A549 (cell line): Measurements from ENCODE around the gene OR9G4. TPM values are rescaled to one million over a fixed set of nuclear protein-coding genes. Genes with fewer than 3 reads are reported as not detected.

Experiments
- ATAC-seq, 2 experiments: fragments of 200-7000 bp in 1 of 2; fragments of >200 bp in 1 of 2; cut with Nextera tagmentation in 1 of 2; cut with Tn5 transposase in 1 of 2; 3 replicates each; pipeline versions ENCODE4 v1.8.0 to v1.9.1; 2018 to 2020; ENCODE audit warnings: mild to moderate bottlenecking in 1 of 2, moderate library complexity in 1 of 2
- CTCF ChIA-PET: fragments of 300-600 bp; sonication (Branson Sonifier 250); formaldehyde crosslinking; extraction: SDS; loops from one replicate; lab custom pipeline; 2021; ENCODE audit warnings: antibody characterized with exemption, inconsistent platforms; lab: Yijun Ruan, JAX
- POLR2A ChIA-PET: fragments of 350-600 bp; formaldehyde crosslinking; extraction: SDS; loops from one replicate; lab custom pipeline; 2021; ENCODE audit warnings: antibody characterized with exemption, inconsistent platforms; lab: Yijun Ruan, JAX
- DNase-seq, 2 experiments: peaks; one replicate each; pipeline versions ENCODE4 v3.0.0 to v3.0.0-alpha.2; 2011 to 2016; ENCODE audit warnings: low read depth in 1 of 2, low spot score in 1 of 2
- FAIRE-seq: peaks from 2 replicates; lab custom pipeline; 2011; peaks lifted over from hg19 to GRCh38; lab: Jason Lieb, UNC
- H3K27ac ChIP-seq, 2 experiments: fragments of >200 bp; sonication (Bioruptor Twin); formaldehyde crosslinking; 3 replicates each; pipeline ENCODE4 v1.5.1; 2016 to 2017
- H3K4me1 ChIP-seq: fragments of >200 bp; sonication (Bioruptor Twin); formaldehyde crosslinking; 3 replicates; pipeline ENCODE4 v1.6.1; 2016
- H3K4me2 ChIP-seq: fragments of >200 bp; sonication (Bioruptor Twin); formaldehyde crosslinking; 3 replicates; pipeline ENCODE4 v1.6.1; 2016
- H3K4me3 ChIP-seq: fragments of >200 bp; sonication (Bioruptor Twin); formaldehyde crosslinking; 3 replicates; pipeline ENCODE4 v1.5.1; 2016
- H3K9me3 ChIP-seq: fragments of >200 bp; sonication (Bioruptor Twin); formaldehyde crosslinking; 3 replicates; pipeline ENCODE4 v1.6.1; 2016
- CBX2 ChIP-seq: fragments of 200-600 bp; sonication (generic); IDR thresholded peaks from 2 replicates; pipeline ENCODE4 v1.6.1; 2016; ENCODE audit warnings: low read depth, mild to moderate bottlenecking, borderline replicate concordance
- CEBPB ChIP-seq, 2 experiments: fragments of >200 bp in 1 of 2; sonication (Bioruptor Twin) in 1 of 2; formaldehyde crosslinking in 1 of 2; IDR thresholded peaks; 2 replicates each; pipeline ENCODE4 v1.6.1; 2012 to 2016
- CHD4 ChIP-seq: fragments of 200-600 bp; sonication (generic); IDR thresholded peaks from 2 replicates; pipeline ENCODE4 v1.6.1; 2016; ENCODE audit warnings: antibody characterized with exemption, mild to moderate bottlenecking, borderline replicate concordance
- ESRRA ChIP-seq: fragments of 150-350 bp; IDR thresholded peaks from 2 replicates; pipeline ENCODE4 v1.6.1; 2014; ENCODE audit warnings: mild to moderate bottlenecking, low read length, borderline replicate concordance
- FOXS1 ChIP-seq: fragments of 250-450 bp; sonication (Bioruptor Pico); IDR thresholded peaks from 2 replicates; pipeline ENCODE4 v1.5.0; 2020; ENCODE audit warnings: mild to moderate bottlenecking, moderate library complexity
- HOXA7 ChIP-seq: fragments of 250-450 bp; sonication (Bioruptor Pico); IDR thresholded peaks from 2 replicates; pipeline ENCODE4 v1.5.0; 2020; ENCODE audit warnings: mild to moderate bottlenecking, moderate library complexity
- HOXB13 ChIP-seq: fragments of 250-450 bp; sonication (Bioruptor Pico); IDR thresholded peaks from 2 replicates; pipeline ENCODE4 v1.5.0; 2020; ENCODE audit warnings: low read depth, mild to moderate bottlenecking, moderate library complexity
- HOXB5 ChIP-seq: fragments of 250-450 bp; sonication (Bioruptor Pico); IDR thresholded peaks from 2 replicates; pipeline ENCODE4 v1.5.0; 2020; ENCODE audit warnings: mild to moderate bottlenecking, moderate library complexity
- KDM1A ChIP-seq: fragments of 200-600 bp; sonication (generic); IDR thresholded peaks from 2 replicates; pipeline ENCODE4 v1.6.1; 2016; ENCODE audit warnings: low read depth, mild to moderate bottlenecking
- MYC ChIP-seq: IDR thresholded peaks from 2 replicates; pipeline ENCODE4 v1.6.1; 2012; ENCODE audit warnings: mild to moderate bottlenecking, inconsistent platforms, low read length, improper control_type of control experiment, borderline replicate concordance
- NFE2L2 ChIP-seq: fragments of 150-350 bp; conservative IDR thresholded peaks from 2 replicates; pipeline ENCODE4 v1.6.1; 2014; ENCODE audit warnings: low read length
- POLR2A ChIP-seq: IDR thresholded peaks from 2 replicates; pipeline ENCODE4 v1.6.1; 2012; ENCODE audit warnings: mild to moderate bottlenecking, low read length
- RARB ChIP-seq: fragments of 250-450 bp; sonication (Bioruptor Pico); IDR thresholded peaks from 2 replicates; pipeline ENCODE4 v1.8.0; 2021; ENCODE audit warnings: mild to moderate bottlenecking, moderate library complexity
- RFX5 ChIP-seq: fragments of 450-650 bp; IDR thresholded peaks from 2 replicates; pipeline ENCODE4 v1.7.1; 2014; ENCODE audit warnings: antibody characterized with exemption, mild to moderate bottlenecking, moderate library complexity
- RNF2 ChIP-seq: fragments of 200-600 bp; sonication (generic); IDR thresholded peaks from 2 replicates; pipeline ENCODE4 v1.6.1; 2016; ENCODE audit warnings: low read depth, mild to moderate bottlenecking, antibody characterized with exemption, moderate library complexity, borderline replicate concordance
- SREBF2 ChIP-seq: fragments of 450-650 bp; IDR thresholded peaks from 2 replicates; pipeline ENCODE4 v1.6.1; 2014; ENCODE audit warnings: mild to moderate bottlenecking, moderate library complexity
- TP53 ChIP-seq: fragments of 250-450 bp; sonication (Bioruptor Pico); IDR thresholded peaks from 2 replicates; pipeline ENCODE4 v1.5.0; 2021; ENCODE audit warnings: mild to moderate bottlenecking, moderate library complexity
- WGBS: methylation state at CpG from one replicate; pipeline ENCODE4 v1.1.6; 2017; ENCODE audit errors: missing lambda C conversion rate; 5-methylcytosine and 5-hydroxymethylcytosine counted together
- polyA plus RNA-seq, 4 experiments: library from polyadenylated mRNA; depleted of rRNA in 3 of 4; stranded (reverse); fragments of >200 nt; fragmentation: RNase III in 1 of 4; extraction: RNeasy Plus Mini Kit Qiagen cat#74134 plus additional on column Dnase treatment in 1 of 4; gene quantifications; 2 replicates in 3 of 4; 3 replicates in 1 of 4; pipeline ENCODE4 v1.2.3, GENCODE V29; 2011 to 2017
- TF ChIP-seq, protein P1 (sequence below): fragments of >200 bp; sonication (Bioruptor Twin); formaldehyde crosslinking; IDR thresholded peaks from 3 replicates; pipeline ENCODE4 v1.6.1; 2016
- TF ChIP-seq, protein P2 (sequence below): fragments of 200-600 bp; sonication (generic); IDR thresholded peaks from 2 replicates; pipeline ENCODE4 v1.6.1; 2016; ENCODE audit warnings: antibody characterized with exemption, mild to moderate bottlenecking, moderate library complexity
- TF ChIP-seq, protein P3 (sequence below): IDR thresholded peaks from 2 replicates; pipeline ENCODE4 v1.6.1; 2012
- TF ChIP-seq, protein P4 (sequence below): fragments of 450-650 bp; IDR thresholded peaks from 2 replicates; pipeline ENCODE4 v1.6.1; 2014; ENCODE audit warnings: antibody characterized with exemption

The OR9G4 gene
- polyA plus RNA-seq, 2 of the 4 experiments (the other 2 are of a cell fraction) = not detected

DNA sequence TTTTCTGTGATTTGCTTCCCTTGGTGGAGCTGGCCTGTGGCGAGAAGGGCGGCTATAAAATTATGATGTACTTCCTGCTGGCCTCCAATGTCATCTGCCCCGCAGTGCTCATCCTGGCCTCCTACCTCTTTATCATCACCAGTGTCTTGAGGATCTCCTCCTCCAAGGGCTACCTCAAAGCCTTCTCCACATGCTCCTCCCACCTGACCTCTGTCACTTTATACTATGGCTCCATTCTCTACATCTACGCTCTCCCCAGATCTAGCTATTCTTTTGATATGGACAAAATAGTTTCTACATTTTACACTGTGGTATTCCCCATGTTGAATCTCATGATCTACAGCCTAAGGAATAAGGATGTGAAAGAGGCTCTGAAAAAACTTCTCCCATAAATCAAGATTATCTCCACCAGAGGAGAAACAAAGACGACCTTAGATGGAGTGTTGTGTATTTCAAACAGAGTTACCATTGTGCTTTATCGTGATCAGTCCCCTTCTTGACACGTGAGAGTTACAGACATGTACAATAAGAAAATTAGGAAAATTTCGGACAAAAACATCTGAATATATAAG lies 47.5 kb downstream of the OR9G4 start (continued):
- TF ChIP-seq, protein P1, sequence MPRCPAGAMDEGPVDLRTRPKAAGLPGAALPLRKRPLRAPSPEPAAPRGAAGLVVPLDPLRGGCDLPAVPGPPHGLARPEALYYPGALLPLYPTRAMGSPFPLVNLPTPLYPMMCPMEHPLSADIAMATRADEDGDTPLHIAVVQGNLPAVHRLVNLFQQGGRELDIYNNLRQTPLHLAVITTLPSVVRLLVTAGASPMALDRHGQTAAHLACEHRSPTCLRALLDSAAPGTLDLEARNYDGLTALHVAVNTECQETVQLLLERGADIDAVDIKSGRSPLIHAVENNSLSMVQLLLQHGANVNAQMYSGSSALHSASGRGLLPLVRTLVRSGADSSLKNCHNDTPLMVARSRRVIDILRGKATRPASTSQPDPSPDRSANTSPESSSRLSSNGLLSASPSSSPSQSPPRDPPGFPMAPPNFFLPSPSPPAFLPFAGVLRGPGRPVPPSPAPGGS = no peak
- TF ChIP-seq, all 56 proteins: peak for 0

DNA sequence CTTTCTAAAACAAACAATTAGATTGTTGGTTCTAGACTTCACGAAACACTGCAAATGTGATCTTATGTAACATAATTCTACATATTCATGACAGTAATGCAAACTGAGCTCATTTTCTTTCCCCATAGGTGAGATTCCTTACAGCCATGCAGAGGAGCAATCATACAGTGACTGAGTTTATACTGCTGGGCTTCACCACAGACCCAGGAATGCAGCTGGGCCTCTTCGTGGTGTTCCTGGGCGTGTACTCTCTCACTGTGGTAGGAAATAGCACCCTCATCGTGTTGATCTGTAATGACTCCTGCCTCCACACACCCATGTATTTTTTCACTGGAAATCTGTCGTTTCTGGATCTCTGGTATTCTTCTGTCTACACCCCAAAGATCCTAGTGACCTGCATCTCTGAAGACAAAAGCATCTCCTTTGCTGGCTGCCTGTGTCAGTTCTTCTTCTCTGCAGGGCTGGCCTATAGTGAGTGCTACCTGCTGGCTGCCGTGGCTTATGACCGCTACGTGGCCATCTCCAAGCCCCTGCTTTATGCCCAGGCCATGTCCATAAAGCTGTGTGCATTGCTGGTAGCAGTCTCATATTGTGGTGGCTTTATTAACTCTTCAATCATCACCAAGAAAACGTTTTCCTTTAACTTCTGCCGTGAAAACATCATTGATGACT lies 48.1 kb downstream of the OR9G4 start:
- Histone ChIP-seq H3K27ac (no peak overlapping the region), H3K9me3 (no peaks in the 10 kb centered on the region), H3K4me3 (no peak overlapping the region), H3K4me2 (no peak overlapping the region), H3K4me1 (no peaks in the 10 kb centered on the region)
- FAIRE-seq = peak; percentile 28
- WGBS = 18% methylated on average over 10 of the region's 10 CpGs
- ChIA-PET CTCF (interaction anchor here (0.8 kb wide), 1 partner anchor 32 kb away, joined by 3 read pairs; no protein-coding TSS in a partner anchor), POLR2A (no interaction called here)
- ATAC-seq = peak in 1 of 2 experiments; percentile 50; a peak in 4 of 6 replicates
- DNase-seq = no peak
- TF ChIP-seq, protein P2, sequence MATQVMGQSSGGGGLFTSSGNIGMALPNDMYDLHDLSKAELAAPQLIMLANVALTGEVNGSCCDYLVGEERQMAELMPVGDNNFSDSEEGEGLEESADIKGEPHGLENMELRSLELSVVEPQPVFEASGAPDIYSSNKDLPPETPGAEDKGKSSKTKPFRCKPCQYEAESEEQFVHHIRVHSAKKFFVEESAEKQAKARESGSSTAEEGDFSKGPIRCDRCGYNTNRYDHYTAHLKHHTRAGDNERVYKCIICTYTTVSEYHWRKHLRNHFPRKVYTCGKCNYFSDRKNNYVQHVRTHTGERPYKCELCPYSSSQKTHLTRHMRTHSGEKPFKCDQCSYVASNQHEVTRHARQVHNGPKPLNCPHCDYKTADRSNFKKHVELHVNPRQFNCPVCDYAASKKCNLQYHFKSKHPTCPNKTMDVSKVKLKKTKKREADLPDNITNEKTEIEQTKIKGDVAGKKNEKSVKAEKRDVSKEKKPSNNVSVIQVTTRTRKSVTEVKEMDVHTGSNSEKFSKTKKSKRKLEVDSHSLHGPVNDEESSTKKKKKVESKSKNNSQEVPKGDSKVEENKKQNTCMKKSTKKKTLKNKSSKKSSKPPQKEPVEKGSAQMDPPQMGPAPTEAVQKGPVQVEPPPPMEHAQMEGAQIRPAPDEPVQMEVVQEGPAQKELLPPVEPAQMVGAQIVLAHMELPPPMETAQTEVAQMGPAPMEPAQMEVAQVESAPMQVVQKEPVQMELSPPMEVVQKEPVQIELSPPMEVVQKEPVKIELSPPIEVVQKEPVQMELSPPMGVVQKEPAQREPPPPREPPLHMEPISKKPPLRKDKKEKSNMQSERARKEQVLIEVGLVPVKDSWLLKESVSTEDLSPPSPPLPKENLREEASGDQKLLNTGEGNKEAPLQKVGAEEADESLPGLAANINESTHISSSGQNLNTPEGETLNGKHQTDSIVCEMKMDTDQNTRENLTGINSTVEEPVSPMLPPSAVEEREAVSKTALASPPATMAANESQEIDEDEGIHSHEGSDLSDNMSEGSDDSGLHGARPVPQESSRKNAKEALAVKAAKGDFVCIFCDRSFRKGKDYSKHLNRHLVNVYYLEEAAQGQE = no peak
- TF ChIP-seq NFE2L2 = no peak
- no peak for TF ChIP-seq HOXA7 (CRISPR knock-in tag)
- TF ChIP-seq HOXB5 = no peak
- no peak for TF ChIP-seq TP53 (CRISPR knock-in tag)

DNA sequence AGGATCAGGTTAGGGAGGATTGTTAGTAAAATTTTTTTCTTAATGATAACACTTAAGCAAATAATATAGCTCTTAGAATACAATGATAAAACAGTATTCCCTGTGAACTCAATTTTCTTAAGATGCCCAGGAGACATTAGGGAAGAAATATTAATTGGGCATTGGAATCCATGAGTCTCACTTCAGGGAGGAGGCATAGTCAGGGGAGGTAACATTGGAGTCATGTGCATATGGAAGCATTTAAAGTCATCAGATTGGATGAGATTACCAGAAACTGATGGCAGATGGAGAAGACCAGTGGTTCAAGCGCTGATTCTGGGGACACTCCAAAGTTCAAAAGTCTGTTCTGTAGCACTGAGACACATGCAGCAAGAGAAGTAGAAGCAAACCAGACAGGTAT lies 49.7 kb downstream of the OR9G4 start, which contains the start of gene OR9G1:
Gene OR9G1 (plus strand): TSS at position 301 of the 400 bp plus-strand sequence. CDS start 1,293 bp downstream, outside the sequence.
- no peak within 1 kb of the TSS for H3K27ac ChIP-seq
- FAIRE-seq (no peak), ATAC-seq (no peak), DNase-seq (no peak)
- TF ChIP-seq, protein P2 = no peak
- TF ChIP-seq HOXB13 (no peak), RNF2 (no peak), FOXS1 (CRISPR knock-in tag) (no peak), HOXB5 (no peak)
- ChIA-PET CTCF (no interaction called here), POLR2A (no interaction called here)
- no peaks in the 10 kb centered on the region for H3K4me1 ChIP-seq
- 18% methylated on average over 1 of the region's 1 CpG for WGBS
- no peaks in the 10 kb centered on the region for H3K9me3 ChIP-seq
- H3K4me2 ChIP-seq = no peak within 1 kb of the TSS
- H3K4me3 ChIP-seq = no peak within 1 kb of the TSS

DNA sequence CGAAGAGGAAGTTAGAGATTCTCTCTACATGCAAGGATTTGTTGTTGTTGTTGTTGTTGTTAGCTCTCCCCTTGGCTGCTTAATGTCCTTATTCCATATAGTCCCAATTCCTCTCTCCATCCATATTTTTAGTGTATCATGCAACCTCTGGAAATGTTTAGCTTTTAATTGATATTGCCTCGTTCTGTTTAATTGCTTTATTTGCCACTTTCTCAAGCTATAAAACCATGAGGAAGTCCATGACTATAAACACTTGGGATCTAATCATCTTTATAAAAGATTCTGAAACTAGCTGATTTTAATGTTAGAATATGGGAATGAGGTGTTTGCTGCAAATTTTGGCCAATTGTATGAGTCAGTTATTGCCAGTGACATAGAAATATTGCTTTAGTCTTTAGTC lies 55.1 kb downstream of the OR9G4 start:
- no peak for FAIRE-seq
- no peak for ATAC-seq
- Histone ChIP-seq H3K9me3 (no peaks in the 10 kb centered on the region), H3K4me1 (no peaks in the 10 kb centered on the region), H3K4me3 (no peak overlapping the region), H3K27ac (no peak overlapping the region), H3K4me2 (no peak overlapping the region)
- POLR2A ChIA-PET = no interaction called here
- no peak for DNase-seq
- CTCF ChIA-PET = no interaction called here
- WGBS = 17% methylated on average over 2 of the region's 2 CpGs
- TF ChIP-seq CBX2 (no peak), CHD4 (no peak), CEBPB (IDR thresholded peaks at IDR 0.05) (no peak), RFX5 (no peak), POLR2A (no peak), ESRRA (no peak), SREBF2 (no peak), MYC (no peak), RARB (no peak), KDM1A (no peak)
- TF ChIP-seq, protein P3, sequence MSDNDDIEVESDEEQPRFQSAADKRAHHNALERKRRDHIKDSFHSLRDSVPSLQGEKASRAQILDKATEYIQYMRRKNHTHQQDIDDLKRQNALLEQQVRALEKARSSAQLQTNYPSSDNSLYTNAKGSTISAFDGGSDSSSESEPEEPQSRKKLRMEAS = no peak
- TF ChIP-seq, protein P4, sequence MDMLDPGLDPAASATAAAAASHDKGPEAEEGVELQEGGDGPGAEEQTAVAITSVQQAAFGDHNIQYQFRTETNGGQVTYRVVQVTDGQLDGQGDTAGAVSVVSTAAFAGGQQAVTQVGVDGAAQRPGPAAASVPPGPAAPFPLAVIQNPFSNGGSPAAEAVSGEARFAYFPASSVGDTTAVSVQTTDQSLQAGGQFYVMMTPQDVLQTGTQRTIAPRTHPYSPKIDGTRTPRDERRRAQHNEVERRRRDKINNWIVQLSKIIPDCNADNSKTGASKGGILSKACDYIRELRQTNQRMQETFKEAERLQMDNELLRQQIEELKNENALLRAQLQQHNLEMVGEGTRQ = no peak
